Activated CD8-positive, alpha-beta memory T cell treated with anti-CD3 and anti-CD28 coated beads for 4 hours (primary cell): ENCODE measurements around the gene TMEM248.
"Not testable (repeated sequence)": the region's sequence is repeated elsewhere in the genome, so short reads cannot be mapped to it uniquely, and the experiment has no call there.

ENCODE experiments used
- DNase-seq, 2 donors: peaks; one replicate each; pipeline ENCODE4 v3.0.0-alpha.2; 2020; ENCODE audit warnings: low read depth in 2 of 2

Gene TMEM248

DNA sequence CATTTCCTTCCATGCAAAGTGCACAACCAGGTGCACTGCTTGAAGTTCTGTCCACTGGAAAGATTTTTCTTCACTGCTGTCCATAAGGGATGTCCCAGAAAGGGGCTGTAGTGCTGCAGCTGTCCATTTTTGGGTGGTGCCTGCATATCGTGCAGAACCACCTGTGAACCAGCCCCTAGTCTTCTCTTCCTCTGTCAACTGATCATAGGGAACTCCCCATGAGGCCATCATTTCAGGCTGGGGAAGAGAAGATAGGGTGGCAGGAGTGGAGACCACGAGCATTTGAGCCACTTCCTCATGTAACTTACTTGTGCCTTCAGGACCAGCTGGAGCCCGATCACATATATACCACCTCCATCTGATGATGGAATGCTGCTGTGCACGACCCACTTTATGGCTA, 12.4 kb upstream of the TMEM248 start:
- DNase-seq, result not testable (repeated sequence)

DNA sequence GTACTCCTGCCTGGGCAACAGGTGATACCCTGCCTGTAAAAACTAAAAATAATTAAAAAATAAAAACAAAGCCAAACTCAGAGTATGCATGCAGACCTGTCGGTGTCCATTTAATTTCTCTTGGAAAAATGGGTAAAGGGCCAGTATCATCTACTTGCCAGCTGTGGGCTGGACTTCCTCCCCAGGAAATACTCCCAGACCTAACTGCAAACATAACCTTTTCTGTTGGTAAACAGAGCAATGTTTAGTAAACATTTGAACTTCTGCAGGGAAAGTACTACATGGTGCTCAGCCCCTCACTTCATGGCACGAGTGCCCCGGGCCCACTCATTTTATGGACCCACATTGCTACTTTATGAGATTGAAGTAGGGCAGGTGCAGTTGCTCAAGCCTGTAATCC, 10.2 kb upstream of the TMEM248 start:
- DNase-seq, result no peak

DNA sequence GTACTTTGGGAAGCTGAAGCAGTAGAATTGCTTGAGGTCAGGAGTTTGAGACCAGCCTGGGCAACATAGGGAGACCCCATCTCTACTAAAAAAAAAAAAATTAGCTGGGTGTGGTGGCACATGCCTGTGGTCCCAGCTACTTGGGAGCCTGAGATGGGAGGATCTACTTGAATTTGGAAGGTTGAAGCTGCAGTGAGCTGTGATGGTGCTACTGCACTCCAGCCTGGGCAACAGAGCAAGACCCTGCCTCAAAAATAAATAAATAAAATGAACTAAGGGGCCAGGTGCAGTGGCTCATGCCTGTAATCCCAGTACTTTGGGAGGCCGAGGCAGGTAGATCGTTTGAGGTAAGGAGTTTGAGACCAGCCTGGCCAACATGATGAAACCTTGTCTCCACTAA, 9.8 kb upstream of the TMEM248 start:
- DNase-seq, result not testable (repeated sequence)

DNA sequence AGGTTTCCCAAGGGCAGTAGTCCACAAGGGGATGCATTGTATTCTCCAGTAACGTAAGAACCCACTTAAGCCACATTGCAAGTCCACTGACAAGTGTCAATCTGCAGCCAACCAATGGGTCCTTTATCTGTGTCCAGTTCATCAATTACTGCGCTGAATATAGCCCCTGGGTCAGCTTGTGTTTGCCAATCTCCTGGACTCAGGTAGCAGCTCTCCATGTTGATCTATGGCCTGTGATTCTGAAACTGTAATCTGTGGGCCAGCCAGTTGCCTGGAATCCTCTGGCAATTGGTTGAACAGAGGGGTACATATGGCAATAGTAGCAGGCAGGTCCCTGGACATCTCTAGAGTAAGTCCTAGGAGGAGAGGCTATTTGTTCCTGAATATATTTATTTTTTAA, 8.8 kb upstream of the TMEM248 start:
- no peak for DNase-seq

DNA sequence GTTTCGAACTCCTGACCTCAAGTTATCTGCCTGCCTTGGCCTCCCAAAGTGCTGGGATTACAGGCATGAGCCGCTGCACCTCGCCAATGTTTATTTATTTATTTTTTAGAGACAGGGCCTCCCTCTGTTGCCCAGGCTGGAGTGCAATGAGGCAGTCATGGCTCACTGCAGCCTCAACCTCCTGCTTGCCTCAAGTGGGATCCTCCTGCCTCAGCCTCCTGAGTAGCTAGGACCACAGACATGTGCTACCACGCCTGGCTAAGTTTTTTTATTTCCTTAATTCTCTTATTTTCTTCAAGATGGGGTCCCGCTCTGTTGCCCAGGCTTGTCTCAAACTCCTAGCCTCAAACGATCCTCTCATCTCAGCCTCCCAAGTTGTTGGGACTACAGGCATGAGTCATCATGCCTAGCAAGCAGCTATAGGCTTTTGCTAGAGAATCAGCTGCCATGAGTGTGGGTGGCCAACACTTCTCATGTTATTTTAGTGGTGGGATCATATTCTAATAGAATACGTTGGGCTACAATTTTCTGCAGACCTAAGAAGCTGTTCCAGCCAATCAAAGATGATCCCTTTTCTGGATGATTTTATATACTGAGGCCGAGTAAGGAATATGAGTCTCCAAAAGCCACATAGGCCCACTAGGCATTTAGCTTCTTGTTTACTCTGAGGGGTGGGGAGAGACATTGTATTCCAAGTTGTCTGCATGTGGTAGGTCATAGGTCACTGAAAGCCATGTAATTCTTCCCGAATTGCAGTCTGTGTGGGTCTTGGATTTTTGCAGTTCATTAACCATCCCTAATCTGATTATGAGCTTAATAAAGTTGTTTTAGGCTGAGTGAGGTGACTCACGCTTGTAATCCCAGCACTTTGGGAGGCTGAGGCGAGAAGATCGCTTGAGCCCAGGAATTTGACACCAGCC, 7.6 kb upstream of the TMEM248 start:
- no peak for DNase-seq

DNA sequence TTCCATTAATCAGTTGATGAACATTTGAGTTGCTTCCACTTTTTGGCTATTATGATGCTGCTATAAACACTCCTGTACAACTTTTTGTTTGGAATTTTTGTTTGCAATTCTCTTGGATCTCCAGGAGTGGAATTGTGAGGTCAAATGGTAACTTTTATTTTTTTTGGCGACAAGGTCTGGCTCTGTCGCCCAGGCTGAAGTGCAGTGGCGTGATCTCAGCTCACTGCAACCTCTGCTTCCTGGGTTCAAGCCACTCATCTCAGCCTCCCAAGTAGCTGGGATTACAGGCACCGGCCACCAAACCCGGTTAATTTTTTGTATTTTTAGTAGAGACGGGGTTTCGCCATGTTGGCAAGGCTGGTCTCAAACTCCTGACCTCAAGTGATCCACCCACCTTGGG, 3.1 kb upstream of the TMEM248 start:
- not testable (repeated sequence) for DNase-seq

DNA sequence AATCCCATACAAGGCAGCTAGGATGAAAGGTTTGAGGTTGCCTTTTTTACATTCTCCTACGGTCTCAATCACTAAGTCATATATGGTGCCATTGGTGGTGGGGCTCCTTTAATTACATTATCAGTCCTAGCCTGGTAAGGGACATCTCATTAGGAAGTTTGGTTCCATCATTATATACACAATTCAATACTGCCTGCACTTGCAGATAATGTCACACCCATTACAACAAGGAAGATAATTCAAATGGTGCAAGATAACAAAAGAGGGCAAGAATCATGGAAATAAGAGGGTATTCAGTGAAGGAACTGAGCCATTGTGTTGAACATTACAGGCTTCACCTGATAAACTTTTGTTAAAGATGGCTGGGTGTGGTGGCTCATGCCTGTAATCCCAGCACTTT, 1.7 kb upstream of the TMEM248 start:
- no peak for DNase-seq

DNA sequence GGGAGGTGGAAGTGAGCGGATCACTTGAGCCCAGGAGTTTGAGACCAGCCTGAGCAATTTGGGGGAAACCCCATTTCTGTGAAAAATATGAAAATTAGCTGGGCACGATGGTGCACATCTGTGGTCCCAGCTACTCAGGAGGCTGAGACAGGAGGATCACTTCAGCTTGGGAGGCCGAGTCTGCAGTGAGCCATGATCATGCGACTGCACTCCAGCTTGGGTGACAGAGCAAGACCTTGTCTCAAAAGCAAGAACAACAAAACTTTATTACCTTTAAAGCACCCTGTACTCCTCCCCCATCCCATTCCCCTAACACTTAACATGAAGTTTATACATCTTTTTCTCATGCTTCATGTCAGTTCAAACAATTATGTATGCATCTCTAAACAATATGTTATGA, 1.3 kb upstream of the TMEM248 start:
- DNase-seq, result no peak

DNA sequence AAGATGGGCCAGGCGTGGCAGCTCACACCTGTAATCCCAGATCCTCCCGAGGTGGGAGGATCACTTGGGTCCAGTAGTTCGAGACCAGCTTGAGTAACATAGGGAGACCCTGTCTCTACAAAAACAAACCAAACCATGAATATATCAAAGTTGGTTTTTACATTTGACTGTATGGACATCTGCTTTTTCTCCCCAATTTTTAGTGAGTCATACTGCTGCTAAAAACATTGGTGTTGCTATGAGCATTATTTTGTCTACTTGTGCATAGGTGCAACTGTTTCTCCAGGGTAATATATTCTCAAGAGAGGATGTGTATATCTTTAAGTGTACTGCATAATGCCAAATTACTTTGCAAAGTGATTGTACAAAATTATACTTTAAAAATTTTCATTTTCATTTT, 769 bp upstream of the TMEM248 start:
- no peak for DNase-seq

DNA sequence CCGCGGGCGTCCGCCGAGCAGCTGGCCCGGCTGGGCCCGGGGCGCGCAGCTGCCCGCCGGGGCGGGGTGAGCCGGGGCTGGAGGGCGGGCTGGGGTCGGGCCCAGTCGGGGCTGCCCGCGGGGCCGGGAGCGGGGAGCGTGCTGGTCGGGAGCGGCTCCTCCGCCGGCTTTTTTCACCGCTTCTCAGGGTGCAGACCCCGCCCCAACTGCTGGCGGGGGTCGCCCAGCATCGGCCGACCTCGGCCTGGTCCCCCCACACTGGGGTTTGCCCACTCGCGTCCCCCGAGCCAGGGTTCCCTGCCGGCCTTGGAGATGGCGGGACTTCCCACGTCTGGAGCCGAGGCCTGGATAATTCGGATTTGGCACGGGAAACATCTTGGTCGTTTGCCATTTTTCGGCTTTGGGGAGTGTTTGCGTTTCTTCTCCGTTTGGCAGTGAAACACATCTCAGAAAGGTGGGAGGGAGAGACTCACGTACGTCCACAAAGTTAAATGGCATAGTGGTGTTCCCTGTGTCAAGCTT, 432 bp downstream of the TMEM248 start:
- no peak for DNase-seq

DNA sequence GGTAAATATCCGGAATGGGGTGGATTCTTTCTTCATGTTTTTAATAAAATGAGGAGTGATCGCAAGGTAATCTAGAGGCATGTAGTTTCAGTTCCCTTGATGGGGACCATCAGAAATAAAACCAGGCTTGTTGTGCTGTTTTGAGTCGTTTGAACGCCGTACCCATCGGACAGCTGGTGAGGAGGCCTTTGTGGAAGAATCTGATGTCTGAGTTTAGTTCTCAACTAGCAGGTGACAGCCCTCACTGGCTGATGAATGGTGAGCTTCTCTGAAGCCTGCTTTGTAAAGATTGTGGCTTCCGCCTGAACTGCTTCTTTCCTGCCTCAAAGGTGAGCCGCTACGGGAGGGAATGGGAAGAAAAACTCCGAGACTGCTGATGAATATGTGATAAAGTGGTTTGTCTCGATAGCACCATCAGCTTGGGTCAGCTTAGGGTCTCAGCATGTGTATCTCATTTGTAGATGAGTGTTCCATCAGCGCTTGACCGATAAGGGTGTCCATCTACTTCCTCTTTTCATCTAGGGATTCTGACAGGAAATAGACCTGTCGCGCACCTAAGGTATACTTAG, 977 bp downstream of the TMEM248 start:
- peak in 1 of 2 donors; percentile 17 for DNase-seq

DNA sequence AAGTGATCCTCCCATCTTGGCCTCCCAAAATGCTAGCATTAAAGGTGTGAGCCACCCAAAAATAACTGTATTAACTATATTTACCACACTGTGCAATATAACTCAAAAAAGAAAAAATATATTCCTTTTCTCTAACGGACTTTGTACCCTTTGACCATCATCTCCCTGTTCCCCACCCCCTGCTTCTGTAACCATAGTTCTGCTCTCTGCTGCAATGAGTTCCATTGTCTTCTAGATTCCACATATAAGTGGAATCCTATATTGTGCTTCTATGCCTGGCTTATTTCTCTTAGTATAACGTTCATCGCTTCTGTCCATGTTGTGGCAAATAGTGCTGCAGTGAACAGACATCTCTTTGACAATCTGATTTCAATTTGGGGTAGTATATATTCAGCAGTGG, 4.2 kb downstream of the TMEM248 start:
- DNase-seq, result no peak

DNA sequence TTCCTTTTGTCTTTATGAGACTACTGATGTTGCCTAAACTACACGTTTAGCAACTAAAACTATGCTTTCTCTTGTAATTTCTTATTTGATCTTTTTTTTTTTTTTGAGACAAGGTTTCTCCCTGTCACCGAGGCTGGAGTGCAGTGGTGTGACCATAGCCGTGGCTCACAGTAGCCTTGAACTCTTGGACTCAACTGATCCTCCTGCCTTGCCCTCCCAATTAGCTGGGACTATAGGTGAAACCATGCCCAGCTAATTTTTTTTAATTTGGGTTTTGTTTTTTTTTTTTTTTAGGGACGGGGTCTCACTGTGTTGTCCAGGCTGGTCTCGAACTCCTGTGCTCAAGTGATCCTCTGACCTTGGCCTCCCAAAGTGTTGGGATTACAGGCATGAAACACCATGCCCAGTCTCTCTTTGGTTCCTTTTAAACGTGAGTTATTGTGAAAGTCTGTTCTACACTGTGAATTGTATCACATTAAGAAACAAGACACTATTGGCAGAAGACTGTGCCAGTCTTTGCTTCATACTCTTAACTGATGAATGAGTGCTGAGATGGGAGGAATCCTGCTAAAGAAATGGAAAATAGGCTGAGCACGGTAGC, 6.4 kb downstream of the TMEM248 start:
- DNase-seq, result no peak

DNA sequence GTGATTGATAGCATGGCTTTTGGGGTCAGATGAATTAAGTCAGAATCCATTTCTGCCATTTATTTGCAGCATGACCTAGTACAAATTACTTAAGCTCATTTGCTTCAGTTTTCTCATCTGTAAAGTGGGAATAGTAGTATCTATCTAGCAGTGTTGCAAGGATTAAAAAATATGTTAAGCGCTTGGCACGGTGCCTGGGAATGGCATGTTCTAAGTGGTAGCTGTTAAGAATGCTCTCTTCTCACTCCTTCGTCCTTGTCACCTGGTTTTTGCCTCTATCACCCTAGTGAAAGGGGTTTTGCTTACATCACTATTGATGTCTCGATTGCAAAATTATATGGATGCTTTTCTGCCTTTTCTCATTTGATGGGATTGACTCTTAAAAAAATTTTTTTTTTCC, 7.4 kb downstream of the TMEM248 start:
- no peak for DNase-seq

DNA sequence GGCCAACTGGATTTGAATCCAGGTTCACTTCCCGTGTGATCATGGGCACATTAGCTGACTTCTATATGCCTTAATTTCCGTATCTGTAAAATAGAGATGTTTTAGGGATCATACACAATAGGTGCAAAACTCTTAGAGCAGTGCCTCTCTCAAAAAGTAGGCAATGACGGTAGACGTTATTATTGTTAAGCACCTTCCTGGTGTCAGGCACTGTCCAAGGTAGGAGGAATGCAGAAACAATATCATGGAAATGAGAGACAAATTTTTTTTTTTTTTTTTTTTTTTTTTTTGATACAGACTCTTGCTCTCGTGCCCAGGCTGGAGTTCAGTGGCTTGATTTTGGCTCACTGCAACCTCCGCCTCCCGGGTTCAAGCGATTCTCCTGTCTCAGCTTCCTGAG, 8.1 kb downstream of the TMEM248 start:
- DNase-seq, result no peak

DNA sequence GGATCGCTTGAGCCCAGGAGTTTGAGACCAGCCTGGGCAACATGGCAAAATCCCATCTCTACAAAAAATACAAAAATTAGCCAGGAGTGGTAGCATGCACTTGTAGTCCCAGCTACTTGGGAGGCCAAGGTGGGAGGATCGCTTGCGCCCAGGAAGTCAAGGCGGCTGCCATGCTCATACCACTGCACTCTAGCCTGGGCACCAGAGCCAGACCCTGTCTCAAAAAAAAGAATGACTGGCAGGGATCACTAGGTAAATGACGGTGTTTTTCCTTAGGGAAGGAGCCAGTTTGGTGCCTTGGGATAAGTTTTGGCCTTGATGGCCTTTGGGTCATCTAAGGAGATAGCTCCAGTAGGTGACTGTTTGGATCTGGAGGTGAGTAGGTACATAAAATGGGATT, 8.9 kb downstream of the TMEM248 start:
- no peak for DNase-seq

DNA sequence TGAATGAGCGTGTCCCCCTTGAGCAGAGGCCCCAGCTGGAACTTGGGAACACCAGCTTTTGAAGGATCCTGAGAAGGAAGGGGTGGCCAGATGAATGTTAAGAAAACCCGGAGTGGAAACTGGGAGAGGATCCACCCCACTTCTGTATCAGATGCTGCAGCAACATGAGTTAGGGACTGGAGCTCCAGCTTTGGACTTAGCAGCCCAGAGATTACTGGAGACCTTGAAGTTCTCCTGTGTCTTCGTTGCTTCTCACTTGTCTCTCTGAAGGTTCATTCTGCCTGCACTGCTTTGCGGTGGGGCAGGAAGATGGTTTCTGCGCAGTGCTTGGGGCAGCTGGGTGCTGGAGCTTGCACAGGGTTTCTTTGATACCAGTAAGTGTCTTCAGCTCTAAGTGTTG, 9.3 kb downstream of the TMEM248 start:
- no peak for DNase-seq

DNA sequence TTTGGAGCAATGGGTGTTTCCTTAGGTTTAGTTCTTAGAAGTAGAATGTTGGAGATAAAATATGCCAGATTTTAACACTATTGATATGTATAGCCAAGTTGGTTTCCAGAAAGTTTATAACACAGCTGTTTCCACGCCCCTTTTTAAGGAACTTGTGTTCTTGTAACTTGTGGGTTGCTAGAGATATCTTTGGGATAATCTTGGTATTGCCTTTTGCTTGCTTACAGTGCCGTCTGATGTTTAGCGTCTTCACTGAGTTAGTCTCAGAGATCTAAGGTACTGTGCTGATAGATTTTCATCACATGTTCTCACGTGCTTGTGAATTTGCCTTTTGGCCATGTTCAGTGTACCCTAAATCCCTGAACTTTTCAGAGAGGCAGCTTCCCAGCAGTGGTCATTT, 12.4 kb downstream of the TMEM248 start:
- DNase-seq, result no peak

DNA sequence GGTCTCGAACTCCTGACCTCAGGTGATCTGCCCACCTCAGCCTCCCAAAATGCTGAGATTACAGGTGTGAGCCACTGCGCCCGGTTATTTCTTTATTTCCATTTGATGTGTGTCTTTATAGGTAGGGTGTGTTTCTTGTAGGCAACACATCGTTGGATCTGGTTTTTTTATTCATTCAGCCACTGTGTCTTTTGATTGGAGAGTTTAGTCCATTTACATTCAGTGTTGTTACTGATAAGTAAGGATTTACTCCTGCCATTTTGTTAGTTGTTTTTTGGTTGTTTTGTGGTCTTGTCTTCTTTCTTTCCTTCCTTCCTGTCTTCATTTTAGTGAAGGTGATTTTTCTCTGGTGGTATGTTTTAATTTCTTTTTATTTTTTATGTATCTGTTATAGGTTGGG, 16.9 kb downstream of the TMEM248 start:
- no peak for DNase-seq

DNA sequence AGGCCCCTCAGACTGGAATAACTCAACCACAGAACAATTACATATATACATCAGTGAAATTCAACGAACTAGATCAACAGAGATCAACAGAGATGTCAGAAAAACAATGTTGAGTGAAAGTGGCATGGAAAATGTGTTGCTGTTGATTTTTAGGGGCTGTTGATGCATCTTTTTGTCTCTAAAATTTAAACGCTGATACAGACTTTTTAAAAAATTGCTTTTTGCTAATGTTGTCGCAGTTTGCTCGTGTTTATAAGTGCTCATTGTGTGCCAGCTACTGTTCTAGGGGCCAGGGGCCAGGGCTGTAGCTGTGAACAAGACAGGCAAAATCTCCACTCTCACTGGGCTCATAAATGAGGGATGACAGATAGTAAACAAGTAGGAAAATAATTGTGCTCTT, 18.3 kb downstream of the TMEM248 start:
- DNase-seq, result no peak

DNA sequence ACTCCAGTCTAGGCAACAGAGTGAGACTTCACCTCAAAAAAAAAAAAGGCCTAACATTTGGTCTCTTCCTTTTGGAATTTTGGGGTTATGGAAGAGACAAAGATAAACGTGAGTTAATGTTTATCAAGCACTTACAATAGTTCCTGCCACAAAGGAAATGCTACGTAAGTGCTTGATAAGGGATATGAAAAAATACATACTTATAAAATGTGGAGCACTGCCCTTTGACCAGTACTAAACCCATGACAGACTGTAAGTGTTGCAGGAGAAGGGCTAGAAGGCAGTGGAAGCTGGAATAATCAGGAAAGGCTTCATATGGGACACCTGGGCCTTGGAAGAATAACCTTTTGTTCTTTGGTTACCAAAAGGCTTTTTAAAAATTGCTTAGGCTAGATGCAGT, 25.5 kb downstream of the TMEM248 start:
- DNase-seq, result no peak

DNA sequence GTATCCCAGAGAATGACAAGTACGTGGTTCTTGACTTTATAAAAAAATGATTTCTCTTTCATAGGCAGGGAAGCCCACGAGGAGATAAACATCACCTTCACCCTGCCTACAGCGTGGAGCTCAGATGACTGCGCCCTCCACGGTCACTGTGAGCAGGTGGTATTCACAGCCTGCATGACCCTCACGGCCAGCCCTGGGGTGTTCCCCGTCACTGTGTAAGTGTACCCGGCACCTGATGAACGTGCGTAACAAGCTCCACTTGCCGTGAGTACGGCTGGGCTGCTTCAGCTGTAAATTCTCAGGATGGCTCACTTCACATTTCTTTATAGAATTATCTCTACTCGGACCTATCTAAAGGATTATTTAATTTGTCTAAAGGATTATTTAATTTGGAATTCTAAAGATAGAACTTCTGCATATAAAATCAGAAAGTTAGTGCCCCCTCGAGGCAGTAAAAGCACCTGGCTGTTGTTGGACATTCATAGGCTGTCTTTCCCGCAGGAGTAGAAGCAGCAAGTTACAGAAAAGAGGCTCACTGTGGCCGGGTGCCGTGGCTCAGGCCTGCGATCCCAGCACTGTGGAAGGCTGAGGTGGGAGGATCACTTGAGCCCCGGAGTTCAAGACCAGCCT, 27.6 kb downstream of the TMEM248 start:
- DNase-seq, result no peak
